ENCODE results near the gene PDE11A.

- TF ChIP-seq CTCF (IDR thresholded peaks at IDR 0.05) (peak; percentile 53 to 69 (median 63)), POLR2A (IDR thresholded peaks at IDR 0.05) (no peak)
Observed at GRCh38 chr2:177604271-177605065, 468.1 kb downstream of the PDE11A start.
